Measurements from ENCODE around the gene NAA60.
"Not testable (repeated sequence)": the region's sequence is repeated elsewhere in the genome, so short reads cannot be mapped to it uniquely, and the experiment has no call there.

The NAA60 gene

DNA sequence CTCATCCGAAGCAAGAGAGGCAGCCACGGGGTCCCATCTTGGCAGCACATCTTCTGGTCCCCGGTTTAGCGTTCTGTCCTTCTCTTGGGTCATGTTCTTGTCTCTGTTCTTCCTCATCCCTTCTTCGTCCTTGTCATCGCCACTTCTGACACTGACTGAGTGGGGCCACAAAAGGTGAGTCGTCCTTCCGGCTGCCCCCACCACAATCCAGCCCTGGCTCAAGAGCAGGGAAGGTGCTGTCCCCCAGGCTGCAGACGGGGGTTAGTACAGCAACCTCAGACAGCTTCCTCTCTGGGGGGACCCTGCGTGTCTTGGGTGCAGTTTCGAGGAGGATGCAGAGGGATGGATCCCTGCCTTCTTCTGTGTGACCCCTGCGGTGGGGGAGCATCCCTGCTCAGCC, 21.8 kb downstream of the NAA60 start:
- DNase-seq, result no peak

DNA sequence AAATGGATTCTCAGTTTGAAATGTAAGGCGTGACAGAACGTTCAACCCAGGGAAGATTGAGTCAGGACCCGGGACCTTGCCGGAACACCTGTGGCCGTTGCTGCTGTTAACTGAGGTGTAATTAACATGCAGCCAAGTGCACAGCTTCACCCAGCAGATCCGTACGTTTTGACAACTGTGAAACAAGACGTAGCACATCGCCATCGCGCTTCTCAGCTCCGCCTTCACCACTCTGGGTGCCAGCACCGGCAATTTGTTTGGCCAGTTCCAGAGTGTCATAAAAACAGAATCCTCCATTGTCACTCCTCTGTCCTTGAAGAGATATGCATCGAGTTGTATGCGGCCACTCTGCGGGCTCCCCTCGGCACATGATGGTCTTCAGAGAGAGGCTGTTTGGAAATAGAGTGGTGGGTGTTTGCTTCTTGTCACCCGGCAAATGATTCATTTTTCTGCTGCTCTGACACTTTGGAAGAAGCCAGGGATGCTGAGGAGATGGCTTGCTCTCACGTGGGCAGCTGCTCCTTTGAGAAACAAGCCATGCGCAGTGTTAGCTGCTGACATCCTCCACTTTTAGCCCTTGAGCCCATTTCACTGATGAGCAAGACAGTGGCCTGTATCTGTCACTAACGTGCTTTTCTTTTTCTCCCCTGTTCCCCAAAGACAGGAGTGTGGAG, 22.6 kb downstream of the NAA60 start:
- no peak for DNase-seq

DNA sequence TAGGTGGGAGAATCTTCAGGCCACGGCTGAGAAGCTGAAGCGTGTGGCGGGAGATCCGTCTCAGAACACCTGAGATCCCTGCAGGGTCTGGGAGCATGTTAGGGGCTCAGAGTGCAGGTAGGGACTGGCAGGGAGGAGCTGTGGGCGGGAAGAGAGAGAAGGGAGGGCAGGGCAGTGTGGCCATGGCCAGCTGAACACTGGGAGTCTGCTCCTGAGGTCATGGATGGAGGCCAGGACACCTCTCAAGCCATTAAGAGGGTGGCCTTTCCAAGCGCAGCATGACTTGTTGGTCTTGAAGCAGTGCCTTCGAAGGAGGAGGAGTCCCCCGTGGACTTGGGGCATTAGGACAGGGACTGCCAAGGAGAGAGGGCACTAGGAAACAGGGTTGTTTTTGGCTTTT, 23.7 kb downstream of the NAA60 start:
- DNase-seq, result no peak

DNA sequence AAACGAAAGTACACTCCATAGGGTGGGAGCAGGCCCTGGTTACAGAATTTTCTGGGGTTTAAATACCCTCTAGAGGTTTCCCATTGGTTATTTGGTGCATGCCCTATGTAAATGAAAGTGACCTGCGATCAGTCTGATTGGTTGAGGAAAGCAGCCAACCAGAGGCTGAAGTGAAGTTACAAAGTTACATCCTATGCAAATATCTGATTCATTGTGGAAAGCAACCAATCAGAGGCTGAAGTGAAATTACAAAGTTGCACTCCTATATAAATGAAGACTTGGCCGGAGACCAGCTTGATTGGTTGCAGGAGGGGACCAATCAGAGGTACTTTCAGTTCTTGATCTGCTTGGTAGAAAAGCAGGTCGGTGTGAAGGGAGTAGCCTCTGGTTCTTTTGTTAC, 24.4 kb downstream of the NAA60 start:
- DNase-seq, result no peak

DNA sequence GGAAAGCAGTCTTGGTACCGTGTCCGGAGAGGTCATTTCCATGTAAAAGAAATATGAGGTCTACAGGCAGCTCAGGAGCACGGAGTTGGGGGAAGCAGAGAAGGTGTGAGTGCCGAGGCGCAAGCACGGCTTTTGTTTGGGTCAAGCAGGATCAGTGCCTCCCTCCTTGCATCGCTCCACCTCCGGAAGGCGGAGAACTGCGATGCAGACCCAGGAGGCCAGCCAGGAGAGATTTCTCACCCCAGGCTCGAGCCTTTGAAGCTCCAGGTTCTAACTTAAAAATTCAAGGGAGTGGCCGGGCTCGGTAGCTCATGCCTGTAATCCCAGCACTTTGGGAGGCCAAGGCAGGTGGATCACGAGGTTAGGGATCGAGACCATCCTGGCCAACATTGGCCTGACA, 25.0 kb downstream of the NAA60 start:
- no peak for DNase-seq

DNA sequence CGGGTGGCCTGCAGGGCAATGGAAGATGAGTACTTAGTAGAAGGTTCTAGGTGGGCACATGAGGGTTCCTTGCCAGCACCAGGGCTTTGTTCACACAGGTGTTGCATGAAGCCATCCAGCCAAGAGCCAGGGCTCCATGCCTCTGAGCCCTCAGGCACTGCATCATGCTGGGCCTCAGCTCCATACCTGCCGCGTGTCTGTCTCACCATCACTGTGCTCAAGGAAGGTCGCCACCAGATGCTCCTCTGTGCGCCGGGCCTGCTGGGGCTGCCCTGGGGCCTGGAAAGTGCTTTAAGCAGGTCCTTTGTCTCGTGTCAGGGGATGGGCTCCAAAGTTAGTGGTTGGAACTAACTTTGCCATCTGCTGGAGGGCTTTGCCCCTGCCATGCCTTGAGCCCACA, 26.3 kb downstream of the NAA60 start:
- no peak for DNase-seq

DNA sequence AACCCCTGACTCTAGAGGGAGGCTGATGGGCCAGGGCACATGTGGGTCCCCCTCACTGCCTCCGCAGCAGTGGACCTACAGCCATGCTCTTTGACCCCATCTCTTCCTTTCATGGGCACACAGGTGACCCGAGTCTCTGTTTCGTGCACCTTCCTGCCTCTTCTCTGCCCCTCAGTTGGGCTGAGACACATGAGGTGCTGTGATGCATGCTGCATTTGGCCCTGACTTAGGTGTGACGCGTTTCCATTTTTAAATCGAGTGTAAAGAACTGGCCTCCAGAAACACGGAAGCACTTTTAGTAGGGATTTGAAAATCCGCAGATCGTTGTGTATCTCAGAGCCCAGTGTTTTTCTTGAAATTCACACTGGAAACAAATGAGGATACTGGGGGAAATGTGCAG, 27.2 kb downstream of the NAA60 start:
- no peak for DNase-seq

DNA sequence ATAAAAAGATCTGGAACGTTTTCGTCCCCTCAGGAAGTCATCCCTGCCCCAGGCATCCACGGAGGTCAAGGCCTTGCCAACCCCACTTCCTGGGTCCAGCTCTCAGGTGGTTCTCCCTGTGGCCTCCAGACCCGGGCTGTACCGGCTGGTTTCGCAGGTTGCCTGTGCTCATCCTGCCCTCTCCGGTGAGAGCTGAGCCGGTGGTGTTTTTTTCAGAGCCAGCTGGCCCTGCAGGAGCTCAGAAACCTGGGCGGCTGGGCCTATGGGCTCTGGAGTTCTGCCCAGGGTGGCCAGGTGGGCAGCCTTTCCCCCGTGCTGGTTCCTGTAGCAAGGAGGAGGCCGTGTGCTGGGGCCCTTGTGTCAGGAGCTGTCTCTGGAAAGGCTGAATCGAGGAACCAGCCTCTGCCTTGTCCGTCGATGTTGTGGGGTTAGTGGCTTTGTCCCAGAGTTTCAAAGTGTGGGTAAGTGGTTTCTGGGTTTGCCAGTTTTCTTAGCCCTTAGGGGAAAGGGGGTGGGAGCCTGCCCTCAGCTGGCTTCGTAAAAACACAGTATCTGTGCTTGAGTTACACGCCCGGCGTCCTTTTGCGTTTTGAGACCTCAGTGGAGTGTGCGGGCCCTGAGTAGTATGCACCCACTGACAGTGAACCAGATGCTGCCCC, 28.2 kb downstream of the NAA60 start:
- DNase-seq, result peak; percentile 3

DNA sequence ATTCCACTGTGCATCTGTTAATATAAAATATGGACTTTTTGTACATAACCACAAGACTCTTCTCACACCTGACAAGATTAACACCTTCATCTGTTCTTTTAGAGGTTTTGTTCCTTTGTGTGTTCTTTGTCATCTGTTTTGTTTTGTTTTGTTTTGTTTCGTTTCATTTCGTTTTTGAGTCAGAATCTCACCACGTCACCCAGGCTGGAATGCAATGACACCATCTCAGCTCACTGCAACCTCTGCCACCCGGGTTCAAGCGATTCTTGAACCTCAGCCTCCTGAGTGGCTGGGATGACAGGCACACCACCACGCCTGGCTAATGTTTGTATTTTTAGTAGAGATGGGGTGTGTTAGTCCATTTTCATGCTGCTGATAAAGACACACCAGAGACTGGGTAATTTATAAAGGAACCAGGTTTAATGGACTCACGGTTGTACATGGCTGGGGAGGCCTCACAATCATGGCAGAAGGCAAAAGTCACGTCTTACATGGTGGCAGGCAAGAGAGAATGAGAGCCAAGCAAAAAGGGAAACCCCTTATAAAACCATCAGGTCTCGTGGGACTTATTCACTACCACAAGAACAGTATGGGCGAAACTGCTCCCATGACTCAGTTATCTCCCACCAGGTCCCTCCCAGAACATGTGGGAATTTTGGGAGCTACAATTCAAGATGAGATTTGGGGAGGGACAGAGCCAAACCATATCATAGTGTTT, 29.6 kb downstream of the NAA60 start:
- DNase-seq, result no peak

DNA sequence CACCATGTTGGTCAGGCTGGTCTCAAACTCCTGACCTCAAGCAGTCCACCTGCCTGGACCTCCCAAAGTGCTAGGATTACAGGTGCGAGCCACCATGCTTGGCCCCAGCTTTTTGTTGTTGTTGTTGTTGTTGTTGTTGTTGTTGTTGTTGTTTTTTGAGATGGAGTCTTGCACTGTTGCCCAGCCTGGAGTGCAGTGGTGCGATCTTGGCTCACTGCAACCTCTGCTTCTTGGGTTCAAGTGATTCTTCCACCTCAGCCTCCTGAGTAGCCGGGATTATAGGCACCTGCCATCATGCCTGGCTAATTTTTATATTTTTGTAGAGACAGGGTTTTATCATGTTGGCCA, 30.1 kb downstream of the NAA60 start:
- DNase-seq, result not testable (repeated sequence)

DNA sequence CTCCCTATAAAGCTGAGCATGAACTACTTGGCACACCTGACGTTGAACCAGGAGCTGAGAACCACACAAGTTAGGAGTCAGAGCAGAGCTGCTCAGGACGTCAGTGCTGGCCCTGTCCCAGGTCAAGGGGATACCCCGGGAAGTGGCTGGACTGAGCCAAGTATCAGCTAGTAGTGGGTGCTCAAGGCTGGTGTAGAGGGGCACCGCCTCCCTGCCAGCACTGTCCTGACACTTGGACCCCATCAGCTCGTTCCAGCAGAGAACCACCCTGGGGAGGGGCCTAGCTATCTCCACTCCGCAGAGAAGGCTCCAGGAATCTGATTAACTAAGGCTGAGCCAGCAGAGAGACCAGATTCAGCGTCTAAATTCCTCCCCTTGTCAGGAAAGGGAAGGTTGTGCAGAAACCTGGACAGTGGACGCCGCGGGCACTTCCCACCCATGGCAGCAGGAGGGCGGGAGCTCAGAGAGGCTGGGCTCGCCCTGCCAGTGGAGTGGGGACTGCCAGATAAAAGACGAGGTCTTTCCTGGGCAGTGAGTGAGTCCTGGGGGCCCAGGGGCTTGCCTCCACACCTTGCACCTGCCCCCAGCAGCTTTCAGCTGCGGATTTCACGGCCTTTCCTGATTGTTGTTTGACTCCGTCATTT, 30.8 kb downstream of the NAA60 start:
- no peak for DNase-seq

DNA sequence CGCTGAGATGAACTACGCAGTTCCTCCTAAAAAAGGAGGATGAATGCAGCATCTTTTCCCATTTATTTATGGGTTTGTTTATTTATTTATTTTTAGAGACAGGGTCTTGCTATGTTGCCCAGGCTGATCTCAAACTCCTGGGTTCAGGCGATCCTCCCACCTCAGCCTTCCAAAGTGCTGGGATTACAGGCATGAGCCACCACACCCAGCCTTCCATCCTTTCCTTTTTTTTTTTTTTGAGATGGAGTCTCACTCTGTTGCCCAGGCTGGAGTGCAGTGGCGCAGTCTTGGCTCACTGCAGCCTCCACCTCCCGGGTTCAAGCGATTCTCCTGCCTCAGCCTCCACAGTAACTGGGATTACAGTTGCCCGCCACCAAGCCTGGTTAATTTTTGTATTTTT, 31.4 kb downstream of the NAA60 start:
- not testable (repeated sequence) for DNase-seq

DNA sequence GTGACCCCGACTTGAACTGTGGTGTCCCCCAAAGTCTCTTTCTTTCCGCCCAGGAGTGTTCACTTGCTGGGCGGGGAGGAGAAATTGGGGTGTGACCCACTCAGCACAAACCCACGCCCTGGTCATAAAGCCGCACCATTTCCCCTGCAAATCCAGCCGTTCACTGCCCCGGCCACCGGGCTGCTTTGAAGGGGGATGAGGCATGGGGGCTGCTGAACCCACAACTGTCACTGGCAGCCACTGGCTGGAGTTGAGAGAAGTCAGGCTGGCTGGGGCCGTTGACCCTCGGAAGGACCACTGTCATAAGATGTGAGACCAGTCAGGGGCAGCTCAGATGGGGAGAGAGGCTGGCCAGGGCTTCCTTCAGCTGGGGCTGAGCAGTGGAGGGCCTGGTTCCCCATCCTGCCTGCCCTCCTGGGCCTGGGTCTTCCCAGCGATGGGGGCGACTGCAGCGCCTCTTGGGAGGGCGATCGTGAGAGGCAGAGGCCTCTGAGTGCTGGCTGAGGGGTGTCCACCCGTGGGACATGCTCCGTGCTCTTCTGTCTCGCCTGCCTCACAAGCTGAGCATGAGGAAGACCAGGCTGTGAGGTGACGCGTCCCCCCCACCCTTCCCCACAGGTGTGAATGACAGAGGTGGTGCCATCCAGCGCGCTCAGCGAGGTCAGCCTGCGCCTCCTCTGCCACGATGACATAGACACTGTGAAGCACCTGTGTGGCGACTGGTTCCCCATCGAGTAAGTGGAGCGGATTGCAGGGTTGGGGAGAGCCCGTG, 32.3 kb downstream of the NAA60 start:
- no peak for DNase-seq

DNA sequence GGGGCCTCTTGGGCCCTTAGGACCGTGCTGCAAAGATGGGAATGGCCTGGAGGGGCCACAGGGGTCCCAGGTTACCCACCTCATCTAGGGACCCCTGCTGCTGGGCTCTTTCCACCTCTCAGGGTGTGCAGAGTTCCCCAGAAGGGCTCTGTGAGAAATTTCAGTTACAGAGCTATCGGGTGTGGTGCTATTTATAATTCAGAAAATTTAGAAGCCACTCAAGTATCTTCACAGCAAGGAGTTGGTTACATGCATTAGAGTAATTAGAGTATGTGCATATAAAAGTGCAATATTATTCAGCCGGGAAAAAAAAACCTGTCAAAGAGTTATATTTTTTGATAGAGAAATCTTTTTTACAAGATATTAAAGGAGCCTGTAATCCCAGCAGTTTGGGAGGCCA, 32.9 kb downstream of the NAA60 start:
- no peak for DNase-seq

DNA sequence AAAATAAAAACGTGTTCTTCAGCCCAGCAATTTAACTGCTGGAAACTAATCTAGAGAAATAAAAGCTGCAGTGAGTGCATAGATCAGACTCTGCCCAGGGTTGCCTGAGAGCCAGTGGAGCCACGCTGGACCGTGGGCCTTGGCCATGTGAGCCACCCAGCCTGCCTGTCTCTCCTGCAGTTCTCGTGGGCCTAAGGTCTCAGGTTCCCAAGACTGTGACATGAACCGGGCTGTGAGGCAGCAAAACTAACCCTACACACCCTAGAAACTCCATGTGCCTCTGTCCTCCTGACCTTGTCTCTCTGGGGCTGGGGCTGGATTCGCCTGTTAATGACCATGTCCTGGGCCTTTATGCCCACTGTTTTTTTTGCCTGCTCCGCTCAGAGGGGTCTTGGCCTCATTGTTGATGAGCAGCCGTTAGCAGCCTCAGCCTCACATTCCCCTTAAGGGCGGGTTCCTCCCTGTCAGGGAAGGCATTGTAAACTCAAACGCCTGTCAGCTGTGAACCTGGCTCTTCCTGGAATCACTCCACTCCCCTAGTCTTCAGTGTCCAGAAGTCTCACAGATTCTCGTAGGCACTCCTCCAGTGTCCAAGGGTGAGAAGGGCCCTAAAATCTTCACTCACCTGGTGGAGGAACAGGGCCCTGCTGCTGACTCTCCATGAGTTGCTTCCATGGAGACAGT, 34.9 kb downstream of the NAA60 start:
- no peak for DNase-seq

DNA sequence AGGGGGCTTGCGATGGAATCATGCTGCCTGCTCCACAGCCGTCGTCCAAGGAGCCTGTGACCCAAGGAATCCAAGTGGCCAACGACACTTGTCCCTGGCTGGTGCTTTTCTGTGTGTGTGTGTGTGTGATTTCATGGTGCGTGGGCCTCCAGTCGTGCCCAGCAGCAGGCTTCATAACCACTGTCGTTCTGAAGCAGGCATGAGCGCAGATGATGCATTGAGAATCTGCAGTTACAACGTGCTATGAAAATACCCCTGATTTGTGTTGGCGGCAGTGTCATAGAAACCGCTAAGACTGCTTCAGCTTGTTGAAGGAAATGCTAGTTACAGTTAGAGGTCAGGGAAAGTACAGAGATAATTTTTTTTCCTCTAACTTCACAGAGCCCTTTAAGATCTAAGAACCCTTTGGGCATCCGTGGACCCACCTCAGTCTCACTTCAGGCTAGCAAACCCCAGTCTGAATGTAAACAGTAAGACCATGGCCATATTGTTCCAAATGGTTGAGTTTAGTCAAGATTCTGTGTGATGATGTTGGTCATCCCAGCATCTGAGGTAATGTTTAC, 36.3 kb downstream of the NAA60 start:
- no peak for DNase-seq

DNA sequence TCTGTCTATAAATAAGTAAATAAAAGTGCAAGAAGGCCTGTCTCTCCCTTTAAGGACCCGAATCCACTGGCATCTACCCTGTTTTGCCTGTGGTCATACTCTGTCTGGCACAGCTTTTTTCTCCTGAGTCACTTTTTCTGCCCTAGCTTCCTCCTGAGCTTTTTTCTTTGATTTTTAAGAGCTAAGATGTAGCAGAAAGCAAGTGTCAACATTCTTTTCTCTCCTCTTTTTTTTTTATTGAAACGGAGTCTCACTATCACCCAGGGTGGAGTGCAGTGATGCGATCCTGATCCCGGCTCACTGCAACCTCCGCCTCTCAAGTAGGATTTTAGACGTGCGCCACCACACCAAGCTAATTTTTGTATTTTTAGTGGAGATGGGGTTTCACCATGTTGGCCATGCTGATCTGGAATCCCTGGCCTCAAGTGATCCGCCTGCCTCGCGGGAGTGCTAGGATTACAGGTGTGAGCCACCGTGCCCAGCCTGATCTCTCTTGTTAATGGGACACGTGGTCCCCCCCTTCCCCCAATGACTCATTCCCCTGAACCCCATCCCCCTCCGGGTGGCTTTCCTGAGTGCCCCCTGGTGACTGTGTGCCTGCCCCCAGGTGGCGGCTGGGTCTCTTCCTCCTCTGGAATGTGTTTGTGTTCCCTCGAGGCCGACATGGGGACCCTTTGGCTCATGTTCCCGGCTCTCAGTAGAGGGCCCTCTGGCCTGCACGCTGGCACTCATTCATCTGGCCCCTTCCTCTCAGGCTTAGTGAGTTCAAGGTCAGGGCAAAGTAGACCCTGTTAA, 37.6 kb downstream of the NAA60 start:
- no peak for DNase-seq

DNA sequence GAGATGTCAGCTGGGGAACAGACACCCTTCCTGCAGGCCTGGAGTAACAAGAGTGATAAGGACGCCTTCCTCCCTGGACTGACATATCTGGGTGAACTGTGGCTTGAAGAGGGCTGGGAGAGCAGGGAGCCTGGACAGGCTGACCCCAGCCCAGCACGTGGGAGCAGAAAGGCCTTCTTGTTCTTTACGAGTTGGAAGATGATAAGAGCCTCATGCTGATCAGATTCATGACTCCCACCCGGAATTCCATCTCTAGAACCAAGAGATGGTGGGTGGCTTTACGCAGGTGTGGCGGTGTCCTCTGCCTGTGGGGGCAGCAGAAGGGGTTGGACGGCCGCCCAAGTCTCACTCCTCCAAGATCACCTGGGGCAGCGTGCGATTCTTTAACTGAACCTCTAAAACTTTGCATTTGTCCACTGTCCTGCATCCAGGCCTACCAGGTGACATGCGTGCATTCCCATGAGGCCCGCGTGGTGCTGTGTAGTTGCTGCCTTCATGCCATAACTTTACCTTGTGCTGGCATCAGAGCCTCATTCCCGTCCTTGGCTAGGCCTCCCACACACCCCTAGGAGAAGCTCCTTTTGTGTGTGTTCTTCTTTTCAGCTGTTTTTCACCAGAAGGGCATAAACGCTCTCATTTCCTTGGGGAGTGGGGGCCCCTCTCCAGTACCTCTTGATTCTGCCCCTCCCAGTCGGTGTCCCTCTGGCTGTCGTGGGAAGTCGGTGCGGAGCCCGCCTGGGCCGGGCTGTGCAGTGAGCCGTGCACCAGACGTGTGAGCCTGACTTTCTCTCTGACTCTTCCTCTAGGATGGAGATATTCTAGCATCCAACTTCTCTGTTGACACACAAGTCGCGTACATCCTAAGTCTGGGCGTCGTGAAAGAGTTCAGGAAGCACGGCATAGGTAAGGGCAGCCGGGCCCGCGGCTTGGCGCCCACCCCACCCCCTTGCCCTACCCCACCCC, 38.5 kb downstream of the NAA60 start:
- no peak for DNase-seq

DNA sequence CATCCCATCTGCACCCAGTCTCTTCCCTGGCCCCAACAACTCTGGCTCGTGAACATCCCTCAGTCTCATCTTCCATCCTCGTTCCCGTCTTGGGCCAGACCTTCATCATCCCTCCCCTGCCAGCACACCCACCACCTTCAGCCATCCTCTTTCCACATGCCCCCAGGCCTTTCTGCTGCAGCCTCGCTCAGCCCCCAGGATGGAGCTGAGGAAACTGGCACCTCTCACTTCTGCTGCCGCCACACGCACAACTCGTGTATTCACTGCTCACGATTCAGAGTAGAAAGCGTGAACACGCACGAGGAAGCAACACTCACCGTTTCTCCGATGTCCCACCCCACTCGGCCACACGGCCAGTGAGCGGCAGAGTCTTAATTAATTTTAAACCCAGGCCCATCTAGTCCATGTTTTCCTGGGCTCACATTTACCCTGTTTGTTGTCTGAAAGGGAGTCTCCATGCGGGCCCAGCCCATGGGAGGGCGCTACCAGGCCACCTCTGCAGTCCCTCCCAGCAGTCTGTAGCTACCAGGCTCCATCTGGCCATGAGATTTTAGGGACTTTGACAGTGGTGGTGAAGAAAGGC, 39.3 kb downstream of the NAA60 start:
- no peak for DNase-seq

Data from NCI-H2171 treated with DMSO at 0.1 percent for 48 hours (cell line).